IMR-90 (cell line): ENCODE data around the gene SPTBN5. TPM values are rescaled to one million over a fixed set of nuclear protein-coding genes. Genes with fewer than 3 reads are reported as not detected.

ENCODE experiments used
- RCOR1 ChIP-seq: IDR thresholded peaks from 2 replicates; pipeline ENCODE4 v1.6.1; 2012; ENCODE audit warnings: mild to moderate bottlenecking, low read length, improper control_type of control experiment; ENCODE audit not compliant: insufficient replicate concordance
- RFX5 ChIP-seq: IDR thresholded peaks from 2 replicates; pipeline ENCODE4 v1.8.0; 2012; ENCODE audit warnings: low read depth, mild to moderate bottlenecking, low read length, moderate library complexity
- microRNA-seq, 2 experiments: library from miRNA; stranded (forward) in 1 of 2; unstranded in 1 of 2; fragments of 10-50 nt in 1 of 2; fragments of <30 nt in 1 of 2; gene quantifications in 1 of 2; microRNA quantifications in 1 of 2; one replicate each; pipeline versions ENCODE3 to v1.1.0; 2013 to 2020; ENCODE audit not compliant: insufficient read depth in 1 of 2, insufficient read length in 1 of 2, unreplicated experiment in 1 of 2
- polyA plus RNA-seq, 3 experiments: library from polyadenylated mRNA; depleted of rRNA; stranded (reverse); fragments of >200 nt; gene quantifications; 2 replicates each; pipeline ENCODE4 v1.2.3, GENCODE V29; 2012; ENCODE audit warnings: low replicate concordance in 1 of 3
- small RNA-seq, 5 experiments: library from RNA; depleted of rRNA; stranded (forward); fragments of <200 nt; gene quantifications; one replicate each; pipeline ENCODE3, GENCODE V24; 2012
- total RNA-seq: library from RNA; depleted of rRNA; stranded (reverse); fragments of >200 nt; gene quantifications from 2 replicates; pipeline ENCODE4 v1.2.3, GENCODE V29; 2012; rRNA removed

SPTBN5 gene
- total and polyA plus RNA-seq, 2 of the 4 experiments (the other 2 are of a cell fraction): under 0.01 to 0.38 TPM

- TF ChIP-seq RCOR1: no peak
- TF ChIP-seq RFX5: no peak
These were observed 95.0 kb downstream of the SPTBN5 start (continued) for GRCh38 chr15:41798607-41799487.

Small RNA genes lying within 50 kb of the gene (microRNA-seq; reads per million reads assigned to microRNA genes)
- gene JMJD7-PLA2G4B (ENCODE audit: insufficient read depth, insufficient read length): not detected
- gene MIR4310 (ENCODE audit: insufficient read depth in 1 of 2, insufficient read length in 1 of 2, unreplicated experiment in 1 of 2): 0 reads per million in 2 experiments
- not detected for gene RNA5SP393 (ENCODE audit: insufficient read depth, insufficient read length)

Small RNA genes lying within 50 kb of the gene (small RNA-seq; reads per million reads assigned to genes)
- 0 reads per million in 5 experiments for gene JMJD7-PLA2G4B
- 0 reads per million in 5 experiments for gene MIR4310
- 0 reads per million in 5 experiments for gene RNA5SP393

Other genes with a start within 250 kb of the SPTBN5 start
- gene MGA, start 233.6 kb downstream of the SPTBN5 start, total RNA-seq: 38.0 and 48.3 TPM in 2 replicates
- 3.0 and 3.2 TPM in 2 replicates for gene MGA, start 233.6 kb downstream of the SPTBN5 start, polyA plus RNA-seq (2012; rRNA removed)
- 10.3 and 12.5 TPM in 2 replicates for gene MAPKBP1, start 119.6 kb downstream of the SPTBN5 start, total RNA-seq
- gene MAPKBP1, start 119.6 kb downstream of the SPTBN5 start, polyA plus RNA-seq (2012; rRNA removed): 14.7 and 15.3 TPM in 2 replicates
- 3.6 and 5.0 TPM in 2 replicates for gene JMJD7, start 66.0 kb downstream of the SPTBN5 start, total RNA-seq
- gene JMJD7, start 66.0 kb downstream of the SPTBN5 start, polyA plus RNA-seq (2012; rRNA removed): 6.3 and 8.1 TPM in 2 replicates
- gene PLA2G4B, start 55.2 kb downstream of the SPTBN5 start, total RNA-seq: under 0.01 and 0.18 TPM in 2 replicates
- 3.1 and 5.8 TPM in 2 replicates for gene PLA2G4B, start 55.2 kb downstream of the SPTBN5 start, polyA plus RNA-seq (2012; rRNA removed)
- 26.4 and 29.0 TPM in 2 replicates for gene EHD4, start 78.5 kb upstream of the SPTBN5 start, total RNA-seq
- 21.0 and 21.1 TPM in 2 replicates for gene EHD4, start 78.5 kb upstream of the SPTBN5 start, polyA plus RNA-seq (2012; rRNA removed)
- not detected in 2 replicates for gene PLA2G4E, start 127.0 kb upstream of the SPTBN5 start, total RNA-seq
- not detected in 2 replicates for gene PLA2G4E, start 127.0 kb upstream of the SPTBN5 start, polyA plus RNA-seq (2012; rRNA removed)
- not detected in 2 replicates for gene PLA2G4D, start 200.5 kb upstream of the SPTBN5 start, total RNA-seq
- gene PLA2G4D, start 200.5 kb upstream of the SPTBN5 start, polyA plus RNA-seq (2012; rRNA removed): not detected in 2 replicates